Endodermal cell (in vitro differentiated cells): ENCODE measurements around the gene CNRIP1. TPM values are rescaled to one million over a fixed set of nuclear protein-coding genes. Genes with fewer than 3 reads are reported as not detected.

Experiments used
- DNase-seq: peaks from one replicate; pipeline ENCODE4 v3.0.0-alpha.2; 2017
- H3K27ac ChIP-seq: 2 replicates; pipeline ENCODE4 v1.5.1; 2013; ENCODE audit warnings: mild to moderate bottlenecking, low read depth, low read length, moderate library complexity
- H3K27me3 ChIP-seq: 2 replicates; pipeline ENCODE4 v1.6.1; 2013; ENCODE audit warnings: mild to moderate bottlenecking, low read length, moderate library complexity; ENCODE audit not compliant: insufficient read depth, control insufficient read depth, poor library complexity, severe bottlenecking
- H3K36me3 ChIP-seq: 2 replicates; pipeline ENCODE4 v1.7.0; 2013; ENCODE audit warnings: mild to moderate bottlenecking, low read length, moderate library complexity; ENCODE audit not compliant: control insufficient read depth, insufficient read depth
- H3K4me1 ChIP-seq: one replicate; pipeline ENCODE4 v1.7.0; 2013; ENCODE audit warnings: low read length; ENCODE audit not compliant: control insufficient read depth, insufficient read depth
- H3K4me3 ChIP-seq: 2 replicates; pipeline ENCODE4 v1.5.1; 2013; ENCODE audit warnings: mild to moderate bottlenecking, low read length, moderate library complexity
- H3K9ac ChIP-seq: 2 replicates; pipeline ENCODE4 v1.6.1; 2013; ENCODE audit warnings: mild to moderate bottlenecking, low read length, moderate library complexity; ENCODE audit not compliant: poor library complexity, severe bottlenecking; ENCODE audit errors: extremely low read depth
- H3K9me3 ChIP-seq: 2 replicates; pipeline ENCODE4 v1.6.1; 2013; ENCODE audit warnings: mild to moderate bottlenecking, low read length, moderate library complexity; ENCODE audit not compliant: control insufficient read depth
- H3K27ac Mint-ChIP-seq: 2 replicates; pipeline ENCODE4 v1.8.0; 2020; ENCODE audit warnings: mixed read lengths
- H3K27me3 Mint-ChIP-seq: 2 replicates; pipeline ENCODE4 v1.8.0; 2021; ENCODE audit warnings: mild to moderate bottlenecking, mixed read lengths; ENCODE audit not compliant: insufficient read depth
- H3K36me3 Mint-ChIP-seq: 2 replicates; pipeline ENCODE4 v1.8.0; 2020; ENCODE audit warnings: low read depth, mixed read lengths
- H3K4me1 Mint-ChIP-seq: 2 replicates; pipeline ENCODE4 v1.8.0; 2020; ENCODE audit warnings: mixed read lengths
- H3K4me3 Mint-ChIP-seq: 2 replicates; pipeline ENCODE4 v1.8.0; 2020; ENCODE audit warnings: mild to moderate bottlenecking, moderate library complexity, mixed read lengths
- H3K9me3 Mint-ChIP-seq: 2 replicates; pipeline ENCODE4 v1.8.0; 2020; ENCODE audit warnings: mild to moderate bottlenecking, mixed read lengths
- CTCF ChIP-seq: fragments of 200-600 bp; sonication (generic); conservative IDR thresholded peaks from 2 replicates; pipeline ENCODE4 v1.5.0; 2021; ENCODE audit warnings: antibody characterized with exemption, mild to moderate bottlenecking
- WGBS, 2 experiments: methylation state at CpG; one replicate each; pipeline versions ENCODE4 v1.1.5 to v1.1.7; 2013; ENCODE audit warnings: missing lambda C conversion rate in 2 of 2, mixed read lengths in 1 of 2; ENCODE audit not compliant: insufficient coverage in 1 of 2, insufficient read length in 1 of 2; 5-methylcytosine and 5-hydroxymethylcytosine counted together
- total RNA-seq, 2 donors: library from RNA; stranded (reverse); fragmentation: NEBNext Ultra II Directional in 1 of 2; extraction: Animal tissue kit (Norgen Biotek cat#: 25700) in 1 of 2; gene quantifications; 2 replicates in 1 of 2; 3 replicates in 1 of 2; pipeline ENCODE4 v1.2.1, GENCODE V29; 2021

The CNRIP1 gene
- total RNA-seq, 2 donors from 2014 or later = 0.57 TPM; not detected in 1

DNA sequence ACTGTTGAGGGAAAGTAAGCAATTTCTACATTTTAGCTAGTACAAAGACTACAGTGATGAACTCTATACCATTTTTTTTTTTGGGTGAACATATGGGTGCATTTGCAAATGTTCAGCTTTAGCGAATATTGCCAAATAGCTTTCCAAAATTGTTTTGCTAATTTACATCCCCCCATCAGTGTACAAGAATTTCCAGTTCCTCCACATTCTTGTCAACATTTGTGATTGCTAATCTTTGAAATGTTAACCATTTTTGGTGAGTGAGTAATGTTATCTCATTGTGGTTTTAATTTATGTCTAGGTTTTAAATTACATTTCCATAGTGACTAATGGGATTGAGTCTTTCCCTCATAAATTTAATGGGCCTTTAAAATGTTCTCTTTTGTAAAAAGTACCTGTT lies 16.4 kb upstream of the CNRIP1 start:
- no peak overlapping the region for H3K9ac ChIP-seq
- no peak overlapping the region for H3K27ac ChIP-seq
- no peaks in the 10 kb centered on the region for H3K9me3 ChIP-seq
- H3K4me3 Mint-ChIP-seq = no peak overlapping the region
- H3K36me3 ChIP-seq = no peaks in the 10 kb centered on the region
- H3K4me1 Mint-ChIP-seq = no peaks in the 10 kb centered on the region
- H3K27me3 ChIP-seq = no peaks in the 10 kb centered on the region
- no peak for DNase-seq
- H3K9me3 Mint-ChIP-seq = no peaks in the 10 kb centered on the region
- no peak overlapping the region for H3K27ac Mint-ChIP-seq
- no peaks in the 10 kb centered on the region for H3K4me1 ChIP-seq
- peaks cover 2% of the 10 kb centered on the region for H3K27me3 Mint-ChIP-seq
- H3K4me3 ChIP-seq = no peak overlapping the region
- WGBS, 2 experiments = 100% methylated on average over 1 of the region's 1 CpG; no CpG with 5 or more reads in 1 of the 2 experiments
- no peaks in the 10 kb centered on the region for H3K36me3 Mint-ChIP-seq
- no peak for TF ChIP-seq CTCF

GRCh38 chr2:68333931-68334330 lies 14.2 kb upstream of the CNRIP1 start:
- Mint-ChIP-seq H3K9me3 (no peaks in the 10 kb centered on the region), H3K36me3 (no peaks in the 10 kb centered on the region), H3K27ac (no peak overlapping the region), H3K4me3 (no peak overlapping the region), H3K27me3 (peaks cover 2% of the 10 kb centered on the region), H3K4me1 (no peaks in the 10 kb centered on the region)
- Histone ChIP-seq H3K27me3 (no peaks in the 10 kb centered on the region), H3K36me3 (no peaks in the 10 kb centered on the region), H3K4me1 (no peaks in the 10 kb centered on the region), H3K27ac (no peak overlapping the region), H3K9me3 (no peaks in the 10 kb centered on the region), H3K4me3 (no peak overlapping the region), H3K9ac (no peak overlapping the region)
- no peak for TF ChIP-seq CTCF
- no peak for DNase-seq
- WGBS, 2 experiments = 100% methylated on average over 1 of the region's 3 CpGs; no CpG with 5 or more reads in 1 of the 2 experiments

DNA sequence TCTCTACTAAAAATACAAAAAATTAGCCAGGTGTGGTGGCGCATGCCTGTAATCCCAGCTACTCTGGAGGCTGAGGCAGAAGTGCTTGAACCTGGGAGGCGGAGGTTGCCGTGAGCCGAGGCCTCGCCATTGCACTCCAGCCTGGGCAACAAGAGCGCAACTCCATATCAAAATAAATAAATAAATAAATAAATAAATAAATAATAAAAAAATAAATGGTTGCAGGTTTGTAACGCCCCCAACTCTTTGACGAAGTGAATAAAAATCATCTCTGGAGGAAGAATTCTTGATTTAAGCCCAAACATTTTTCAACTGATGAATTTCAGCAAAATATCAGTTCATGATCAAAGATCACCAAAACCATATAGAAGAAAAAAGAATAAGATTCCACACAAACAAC lies 13.3 kb upstream of the CNRIP1 start:
- Histone ChIP-seq H3K36me3 (no peaks in the 10 kb centered on the region), H3K9me3 (no peaks in the 10 kb centered on the region), H3K27ac (no peak overlapping the region), H3K9ac (no peak overlapping the region), H3K4me1 (no peaks in the 10 kb centered on the region), H3K4me3 (no peak overlapping the region), H3K27me3 (peaks cover 8% of the 10 kb centered on the region)
- H3K27me3 Mint-ChIP-seq = no peaks in the 10 kb centered on the region
- H3K4me3 Mint-ChIP-seq = no peak overlapping the region
- no peaks in the 10 kb centered on the region for H3K4me1 Mint-ChIP-seq
- DNase-seq = no peak
- no peaks in the 10 kb centered on the region for H3K9me3 Mint-ChIP-seq
- no peak for TF ChIP-seq CTCF
- no peak overlapping the region for H3K27ac Mint-ChIP-seq
- WGBS, 2 experiments = 77 to 100% methylated on average over 1 to 7 of the region's 8 CpGs
- H3K36me3 Mint-ChIP-seq = no peaks in the 10 kb centered on the region
